Activated gamma-delta T cell treated with anti-CD3 and anti-CD28 coated beads, Interleukin-2, amount 50 U/mL, for 16 hours (primary cell): ENCODE data around the gene CABP1.

Source experiments
- DNase-seq: peaks from one replicate; pipeline ENCODE4 v3.0.0-alpha.2; 2020; ENCODE audit warnings: low read depth

The CABP1 gene

GRCh38 chr12:120693848-120694247, 53.4 kb downstream of the CABP1 start:
- no peak for DNase-seq

- DNase-seq = no peak
These were observed 56.2 kb downstream of the CABP1 start for GRCh38 chr12:120696626-120697025.

DNA sequence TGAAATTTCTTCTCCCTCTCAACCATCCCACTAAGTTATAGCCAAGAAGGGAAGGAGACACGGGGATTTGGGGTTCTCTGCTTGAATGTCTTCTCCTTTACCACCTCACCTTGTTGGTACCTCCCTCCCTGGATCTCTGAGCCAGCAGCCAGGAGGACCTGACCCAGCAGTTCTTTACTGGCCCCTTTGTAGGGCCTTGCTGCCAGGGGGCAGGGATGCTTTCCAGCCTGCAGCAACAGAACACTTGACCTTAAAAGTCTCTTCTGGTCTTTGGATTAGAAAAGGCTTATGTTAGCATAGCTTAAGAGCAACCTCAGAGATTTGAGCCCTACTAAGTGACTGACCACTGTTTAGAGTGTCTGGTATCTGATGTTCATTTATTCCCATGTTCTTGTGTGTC, 56.9 kb downstream of the CABP1 start:
- DNase-seq = no peak

DNA sequence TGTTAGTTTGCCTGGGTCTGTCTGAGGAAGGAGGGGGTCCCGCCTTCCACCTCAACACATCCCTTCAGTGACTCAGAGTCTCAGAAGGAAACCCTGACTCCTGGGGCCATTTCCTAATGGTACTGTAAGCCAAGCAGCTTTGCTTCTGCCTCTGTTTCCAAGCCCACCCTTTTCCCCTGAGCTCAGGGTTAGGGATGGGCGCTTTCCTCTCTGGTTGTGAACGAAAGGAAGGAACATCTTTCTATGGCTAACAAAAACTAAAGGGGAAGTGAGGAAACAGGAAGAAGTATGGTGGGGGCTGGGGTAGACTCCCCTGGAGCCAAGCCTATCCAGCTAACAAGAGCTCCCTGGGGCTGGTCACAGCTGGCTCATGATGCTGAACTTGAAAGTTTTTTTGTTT, 58.2 kb downstream of the CABP1 start:
- no peak for DNase-seq

DNA sequence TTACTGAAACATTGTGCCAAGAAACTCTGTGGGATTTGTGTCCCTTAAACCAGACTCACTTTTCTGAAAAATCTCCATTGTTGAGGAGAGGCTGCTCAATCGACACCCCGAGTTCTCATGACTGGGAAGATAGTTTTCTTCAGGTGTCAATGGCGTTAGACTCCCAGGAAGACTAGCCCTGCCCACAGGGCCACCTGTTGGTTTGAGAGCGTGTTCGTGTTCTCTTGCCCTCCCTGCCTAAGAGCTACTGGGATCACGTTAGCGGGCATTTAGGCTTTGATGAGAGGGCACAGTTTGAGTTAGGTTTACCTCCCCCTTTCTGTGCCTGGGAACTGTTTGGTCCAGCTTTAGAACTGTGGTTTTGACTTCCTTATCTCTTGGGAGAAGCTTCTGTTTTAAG, 59.1 kb downstream of the CABP1 start:
- DNase-seq = no peak

- no peak for DNase-seq
These were observed 60.5 kb downstream of the CABP1 start for GRCh38 chr12:120700886-120701285.

DNA sequence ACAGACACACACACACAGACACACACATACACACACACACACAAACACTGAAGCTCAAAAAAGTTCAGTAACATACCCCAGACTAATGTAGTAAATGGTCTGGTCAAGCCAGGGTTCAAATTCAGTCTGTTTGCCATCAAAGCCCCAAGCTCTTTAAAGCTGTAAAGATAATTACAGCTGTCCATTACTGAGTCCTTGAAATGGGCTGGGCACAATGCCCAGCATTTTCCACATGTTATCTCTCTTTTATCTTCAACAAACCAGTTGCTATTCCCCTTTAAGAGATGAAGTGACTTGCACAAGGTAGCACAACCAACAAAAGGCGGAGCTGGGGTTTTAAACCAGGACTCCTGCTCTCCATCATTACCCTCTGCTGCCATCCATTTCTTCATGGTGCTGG, 62.2 kb downstream of the CABP1 start:
- DNase-seq = no peak

DNA sequence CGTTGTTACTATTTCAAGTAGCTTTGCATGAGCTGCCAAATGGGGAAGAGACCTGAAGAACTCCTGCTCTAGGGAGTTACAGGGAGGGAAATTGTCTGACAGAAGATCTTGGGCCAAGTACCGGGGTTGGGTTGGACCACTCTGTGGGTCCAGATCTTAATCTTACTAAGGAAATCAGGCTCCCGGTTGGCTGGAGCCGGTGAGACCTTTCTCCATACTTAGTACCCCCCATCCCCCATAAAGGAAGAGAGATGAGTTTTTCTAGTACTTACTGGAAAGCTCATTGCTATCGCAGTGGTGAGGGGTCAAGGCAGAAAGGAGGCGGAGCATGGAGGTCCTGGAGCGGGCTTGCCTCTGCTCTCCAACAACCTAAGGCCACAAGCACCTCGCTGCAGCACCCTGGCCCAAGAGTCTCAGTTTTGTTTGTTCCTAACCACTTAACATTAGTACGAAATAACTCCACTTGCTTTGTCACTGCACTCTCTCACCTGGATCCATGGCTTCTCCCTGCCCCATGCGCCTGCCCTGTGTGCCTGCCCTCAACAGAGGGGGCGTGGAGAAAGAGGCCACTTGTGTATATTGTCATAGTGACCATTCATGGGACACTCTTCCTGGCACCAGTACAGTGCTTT, 63.0 kb downstream of the CABP1 start:
- no peak for DNase-seq

- no peak for DNase-seq
These were observed 65.2 kb downstream of the CABP1 start for GRCh38 chr12:120705618-120706017.

DNA sequence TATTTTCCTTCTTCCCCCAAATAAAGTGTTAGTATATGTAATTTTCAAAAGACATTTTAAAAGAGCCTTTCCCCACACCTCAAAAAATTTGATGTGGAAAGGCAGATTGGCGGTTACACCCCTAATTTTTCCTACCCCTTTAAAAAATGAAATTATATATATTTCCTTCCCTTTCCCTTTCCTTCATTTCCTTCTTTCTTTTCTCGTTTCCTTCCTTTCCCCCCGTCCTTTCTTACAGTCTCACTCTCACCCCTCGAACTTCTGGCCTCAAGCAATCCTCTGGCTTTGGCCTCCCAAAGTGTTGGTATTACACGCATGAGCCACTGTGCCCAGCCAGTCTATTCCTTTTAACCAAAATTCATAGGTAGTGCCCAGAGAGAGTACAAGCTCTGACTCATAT, 65.6 kb downstream of the CABP1 start:
- DNase-seq = no peak

DNA sequence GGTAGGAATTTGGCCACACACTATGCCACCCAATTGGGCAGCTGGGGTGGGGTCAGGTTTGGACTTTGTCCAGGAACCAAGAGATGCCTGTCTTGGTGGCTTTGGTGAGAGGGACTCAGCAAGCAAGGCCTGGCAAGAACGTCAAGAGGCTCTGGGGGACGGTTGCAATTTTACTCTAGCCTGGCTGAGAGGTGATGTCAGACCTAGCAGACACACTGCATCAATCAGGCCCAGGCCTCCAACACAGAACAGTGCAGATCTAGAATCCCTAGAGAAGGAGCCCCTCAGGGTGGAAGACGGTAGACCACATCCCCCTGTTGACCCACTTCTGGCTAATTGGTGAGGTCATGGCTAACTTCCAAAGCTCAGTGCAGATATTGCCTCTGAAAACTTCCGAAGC, 68.2 kb downstream of the CABP1 start:
- no peak for DNase-seq

GRCh38 chr12:120710031-120710804, 69.8 kb downstream of the CABP1 start, which contains the start of gene UNC119B:
TSS of gene UNC119B (plus strand) at chr12:120710458. CDS start at chr12:120710475, 17 bp downstream.
- DNase-seq = peak; percentile 59

DNA sequence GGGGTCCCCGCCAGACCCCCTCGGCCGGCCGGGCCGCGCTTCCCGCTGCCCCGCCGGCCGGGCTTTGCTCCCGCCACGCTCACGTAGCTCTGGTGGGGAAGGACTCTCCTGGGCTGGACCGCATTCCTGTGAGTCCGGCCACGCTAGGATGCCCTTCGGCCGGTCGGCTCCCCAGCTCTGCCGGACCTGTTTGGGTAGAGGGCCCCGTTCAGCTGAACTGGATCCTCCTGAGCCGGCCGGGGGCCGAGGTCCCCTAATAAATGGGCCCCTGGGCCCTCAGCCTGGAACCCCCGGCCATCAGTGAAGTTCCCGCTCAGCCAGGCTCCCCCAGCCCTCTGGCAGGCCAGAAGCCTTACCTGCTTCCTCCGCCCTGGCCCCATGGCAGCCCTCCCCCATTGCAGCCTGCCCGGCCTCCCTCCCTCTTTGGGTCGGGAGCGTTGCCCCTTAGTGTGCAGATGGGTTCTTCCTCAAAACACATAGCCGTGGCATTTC, 70.4 kb downstream of the CABP1 start:
- no peak for DNase-seq

DNA sequence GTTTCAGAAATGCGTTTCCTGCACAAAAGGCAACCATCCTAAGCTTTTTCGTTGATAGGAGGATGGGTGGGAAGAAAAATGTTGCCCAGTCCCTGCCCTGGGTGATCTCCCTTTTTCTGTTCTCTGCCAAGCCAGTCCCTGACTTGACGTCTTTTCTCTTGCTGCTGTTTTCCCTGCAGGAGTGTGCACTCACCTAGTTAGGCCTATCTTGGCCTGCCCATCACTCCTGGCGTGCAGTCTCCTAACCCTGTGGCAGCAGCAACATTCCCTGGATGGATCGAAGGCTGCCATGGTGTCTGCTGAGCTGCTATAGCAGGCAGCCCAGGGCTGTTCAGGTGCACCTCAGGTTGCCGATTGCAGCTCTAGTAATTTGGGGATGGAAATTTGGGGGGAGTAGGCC, 71.0 kb downstream of the CABP1 start:
- no peak for DNase-seq

DNA sequence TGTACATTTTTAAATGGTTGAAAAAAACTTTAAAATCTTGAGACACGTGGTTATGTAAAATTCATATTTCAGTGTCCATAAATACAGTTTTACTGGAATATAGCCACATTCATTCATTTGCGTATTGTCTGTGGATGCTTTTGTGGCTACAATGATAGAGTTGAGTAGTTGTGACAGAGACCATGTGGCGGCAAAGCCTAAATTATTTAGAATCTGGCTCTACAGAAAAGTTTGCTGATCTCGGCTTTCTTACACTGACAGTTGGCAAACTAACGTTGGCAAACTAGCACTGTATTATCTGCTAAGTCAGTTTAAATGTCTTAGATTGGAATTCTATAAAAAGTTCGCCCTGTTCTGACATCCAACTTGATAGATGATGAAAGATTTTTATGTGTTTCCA, 72.2 kb downstream of the CABP1 start:
- DNase-seq = no peak

GRCh38 chr12:120713861-120714482, 73.5 kb downstream of the CABP1 start:
- peak; percentile 71 for DNase-seq
